ENCODE results near the gene GRM2.

Gene GRM2

DNA sequence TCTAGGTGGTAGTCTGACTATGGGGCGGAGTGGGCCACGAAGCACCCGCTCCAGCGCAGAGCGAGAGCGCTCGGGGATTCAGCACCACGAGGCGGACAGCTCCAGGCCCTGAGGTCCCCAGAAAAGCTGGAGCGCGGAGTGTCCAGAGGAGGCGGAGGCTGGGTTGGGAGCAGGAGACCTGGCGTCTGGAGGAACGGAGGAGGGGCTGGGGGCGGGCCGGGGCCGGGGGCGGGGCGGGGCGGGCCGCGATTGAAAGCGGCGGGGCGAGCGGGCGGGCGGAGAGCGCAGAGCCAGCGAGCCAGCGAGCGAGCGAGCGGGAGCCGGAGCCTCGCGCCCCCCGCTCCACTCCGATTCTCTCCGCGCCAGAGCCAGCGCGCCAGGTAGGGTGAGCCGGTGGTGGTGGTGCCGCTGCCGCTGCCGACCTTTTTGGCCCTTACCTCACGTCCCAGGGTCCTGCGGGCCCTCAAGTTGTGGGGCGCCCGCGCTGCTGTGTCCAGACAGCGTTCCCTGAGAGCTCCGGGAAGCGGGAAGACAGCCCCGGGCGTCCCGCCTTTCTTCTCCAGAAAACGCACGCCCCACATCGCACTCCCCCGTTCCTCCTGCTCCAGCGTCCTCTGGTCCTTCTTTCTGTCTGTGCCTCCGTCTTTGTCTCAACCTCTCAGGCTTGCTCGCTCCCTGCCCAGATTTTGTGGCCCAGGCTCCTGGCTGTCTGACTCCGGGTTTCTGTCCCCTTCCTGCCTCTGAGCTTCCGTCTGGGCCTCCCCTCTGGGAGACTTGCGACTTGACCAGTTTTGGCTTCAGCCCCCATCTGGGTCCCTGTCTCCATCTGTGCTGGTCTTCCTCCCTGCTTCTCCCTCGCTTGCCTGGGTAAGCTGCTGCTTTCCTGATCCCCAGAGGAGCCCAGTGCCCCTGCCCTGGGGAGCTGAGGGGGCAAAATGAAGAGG lies at the start of gene GRM2:
Gene GRM2, plus strand, starts transcription at position 281 of the 944 bp plus-strand sequence. CDS start 1,916 bp downstream, outside the sequence.
- peak; percentile 79 for DNase-seq

DNA sequence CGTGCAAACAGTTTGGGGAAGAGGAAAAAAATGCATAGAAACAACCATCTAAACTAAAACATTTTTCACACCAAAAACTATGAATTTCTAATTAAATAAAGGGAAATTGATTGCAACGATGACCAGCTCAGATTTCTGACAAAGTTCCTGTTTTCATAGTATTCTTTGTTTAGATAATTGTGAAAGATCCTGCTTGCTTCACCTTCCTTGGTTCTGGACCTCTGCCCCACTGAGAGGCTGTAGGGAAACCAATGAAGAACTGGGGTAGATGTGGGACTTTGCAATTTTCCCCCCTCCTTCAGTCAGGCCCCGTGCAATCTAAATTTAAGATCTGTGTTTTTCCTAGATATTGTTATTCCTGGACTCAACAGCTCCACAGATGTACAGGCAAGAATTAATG lies 49.6 kb upstream of the GRM2 start:
- DNase-seq, result no peak

DNA sequence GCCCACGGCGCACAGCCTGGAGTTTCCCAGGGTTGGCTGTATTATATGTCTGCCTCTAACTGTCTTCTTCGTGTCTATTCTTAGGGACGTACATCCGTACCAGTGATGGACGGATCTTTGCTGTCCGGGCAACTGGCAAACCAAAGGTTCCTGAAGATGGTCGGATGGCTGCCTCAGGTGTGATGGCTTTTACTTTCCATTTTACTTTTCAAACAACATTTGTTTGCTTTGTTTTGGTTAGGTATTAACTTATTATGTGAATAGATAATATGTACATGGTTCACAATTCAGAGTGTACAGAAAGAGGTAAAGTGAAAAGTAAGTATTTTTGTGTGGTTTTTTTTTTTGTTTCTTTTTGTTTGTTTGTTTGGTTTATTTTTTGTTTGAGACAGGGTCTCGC lies 46.9 kb upstream of the GRM2 start:
- DNase-seq, result no peak

DNA sequence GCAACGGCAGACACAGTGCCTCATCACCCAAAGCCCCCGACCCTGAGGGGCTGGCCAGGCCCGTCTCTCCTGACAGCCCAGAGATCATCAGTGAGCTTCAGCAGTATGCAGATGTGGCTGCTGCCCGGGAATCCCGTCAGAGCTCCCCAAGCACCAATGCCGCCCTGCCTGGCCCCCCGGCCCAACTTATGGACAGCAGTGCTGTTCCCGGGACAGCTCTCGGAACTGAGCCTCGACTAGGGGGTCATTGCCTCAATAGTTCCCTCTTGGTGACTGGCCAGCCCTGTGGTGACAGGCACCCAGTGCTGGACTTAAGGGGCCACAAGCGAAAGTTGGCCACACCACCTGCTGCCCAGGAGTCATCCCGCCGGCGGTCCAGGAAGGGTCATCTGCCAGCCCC lies 44.4 kb upstream of the GRM2 start:
- no peak for DNase-seq

DNA sequence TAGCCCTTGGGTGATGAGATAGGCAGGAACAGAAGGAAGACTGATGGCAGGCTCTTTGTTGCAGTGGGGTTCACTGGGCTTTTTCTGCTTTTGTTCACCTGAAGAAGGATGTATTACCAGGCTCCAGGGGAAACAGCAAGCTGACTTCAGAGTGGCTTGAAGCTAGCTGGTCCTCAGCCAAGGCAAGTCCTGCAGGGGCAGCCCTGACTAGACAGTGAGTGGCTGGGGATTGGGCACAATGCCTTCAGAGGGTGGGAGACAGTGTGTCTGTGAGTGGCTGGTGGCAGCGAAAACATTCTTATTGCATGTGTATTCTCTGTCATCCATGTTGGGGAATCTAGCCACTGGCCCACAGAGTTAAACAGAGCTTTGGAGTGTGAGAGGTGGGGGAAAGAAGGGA lies 38.1 kb upstream of the GRM2 start:
- DNase-seq, result peak; percentile 17

DNA sequence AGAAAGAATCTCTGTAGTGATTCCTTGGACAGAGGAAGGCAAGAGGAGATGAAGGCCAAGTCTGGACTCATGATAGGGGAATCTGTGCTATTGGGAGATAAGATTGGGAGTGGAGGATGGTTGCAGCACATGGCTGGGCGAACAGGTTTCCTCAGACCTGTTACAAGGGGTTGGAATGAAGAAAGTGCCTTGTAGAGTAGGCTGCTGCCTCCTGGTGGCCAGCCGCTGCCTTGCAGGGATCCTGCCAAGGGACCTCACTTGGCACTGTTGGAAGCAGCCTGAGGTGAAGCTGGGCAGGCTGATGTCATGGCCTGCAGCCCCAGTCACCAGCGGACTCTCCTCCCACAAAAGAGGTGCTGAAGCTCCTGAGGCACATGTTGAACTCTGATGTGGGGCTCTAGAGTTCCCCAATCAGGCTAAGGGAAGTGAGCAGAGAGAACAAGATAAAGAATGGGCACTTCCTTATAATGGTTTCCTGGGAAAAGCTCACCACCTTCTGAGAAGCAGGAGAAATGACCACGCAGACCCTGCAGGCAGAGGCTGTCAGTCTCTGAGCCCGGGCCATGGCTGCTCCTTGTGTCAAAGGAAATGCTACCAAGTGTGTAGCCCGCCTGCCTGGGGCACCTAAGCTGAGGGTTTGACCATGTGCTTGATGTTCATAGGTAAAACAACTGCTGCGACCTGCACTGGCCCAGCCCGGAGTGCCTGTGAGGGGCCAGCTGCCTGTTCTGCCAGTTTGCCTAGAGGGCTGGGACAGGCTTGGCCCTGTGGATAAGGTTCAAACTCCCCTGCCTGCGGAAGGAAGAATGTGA lies 37.4 kb upstream of the GRM2 start:
- DNase-seq, result peak; percentile 82

DNA sequence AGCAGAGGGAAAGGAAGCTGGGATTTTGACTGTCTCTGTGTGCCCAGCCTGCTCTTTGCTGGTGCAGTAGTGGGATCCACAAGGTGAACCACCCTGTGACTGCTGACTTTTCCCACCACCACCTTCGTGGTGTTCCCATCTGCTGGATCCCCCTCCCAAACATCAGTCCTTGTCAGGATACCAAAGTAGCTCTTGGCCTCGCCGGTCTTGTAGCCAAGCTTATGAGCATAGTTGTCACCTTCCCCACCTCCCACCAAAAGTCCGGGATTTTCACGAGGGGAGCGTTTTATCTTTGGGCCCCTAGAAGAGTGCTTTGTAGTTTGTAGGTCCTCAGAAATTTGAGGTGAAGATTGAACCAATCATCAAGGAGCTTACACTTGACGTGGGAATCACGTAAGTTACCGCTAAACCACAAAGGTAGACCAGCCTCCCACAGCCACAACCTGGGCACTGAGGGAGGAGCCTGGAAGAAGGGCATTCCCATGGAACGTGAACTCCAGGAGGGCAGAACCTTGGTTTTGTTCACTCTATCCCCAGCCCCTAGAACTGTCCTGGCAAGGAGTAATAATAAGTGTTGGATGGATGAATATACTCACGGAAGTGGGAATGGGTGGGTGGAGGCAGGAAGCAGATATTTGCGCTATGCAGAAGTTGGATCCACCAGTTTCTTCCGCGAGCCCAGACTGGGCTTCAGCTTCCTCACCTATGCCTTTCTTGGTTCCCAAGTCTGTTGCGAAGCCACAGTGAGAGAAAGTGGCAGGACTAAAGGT lies 36.6 kb upstream of the GRM2 start:
- DNase-seq, result no peak

DNA sequence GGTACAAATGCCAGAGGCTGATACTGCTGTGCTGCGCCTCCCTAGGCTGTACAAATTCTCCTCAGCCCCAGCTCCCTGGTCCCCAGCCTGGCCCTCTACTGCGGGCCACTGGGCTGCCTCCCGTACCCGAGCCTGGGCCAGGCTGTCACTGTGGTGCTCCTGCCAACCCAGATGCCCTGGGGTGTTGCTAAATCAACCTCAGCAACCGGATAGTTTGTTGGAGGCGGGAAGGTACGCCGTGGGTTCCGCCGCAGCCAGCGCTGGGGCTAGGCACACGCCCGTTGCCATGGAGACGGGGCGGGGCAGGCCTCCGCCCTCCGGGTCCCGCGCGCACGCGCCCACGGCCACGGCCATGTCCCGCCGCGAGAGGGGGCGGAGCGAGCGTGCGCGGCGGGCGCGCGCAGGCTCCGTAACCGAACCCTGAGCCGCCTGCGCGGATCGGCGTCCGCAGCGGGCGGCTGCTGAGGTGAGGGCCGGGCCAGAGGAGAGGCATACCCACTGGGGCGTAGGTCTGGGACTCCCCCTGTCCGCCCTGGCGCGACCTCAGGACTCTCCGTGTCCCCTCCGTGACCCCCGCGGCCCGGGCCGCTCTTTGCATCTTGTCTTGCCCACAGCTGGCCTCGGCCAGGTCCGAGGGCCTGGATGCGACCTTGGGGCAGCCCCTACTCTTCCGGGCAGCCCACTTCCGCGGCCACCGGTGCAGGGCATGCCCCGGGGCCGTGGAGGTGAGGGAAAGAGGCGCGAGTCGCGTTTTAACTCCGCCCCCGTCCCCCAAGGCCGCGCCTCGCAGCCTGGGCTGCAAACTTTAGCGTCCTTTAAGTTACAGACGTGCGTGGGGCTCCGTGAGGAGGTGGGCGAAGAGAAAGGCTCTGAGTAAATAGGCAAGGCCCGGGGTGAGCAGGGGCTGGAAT lies 35.8 kb upstream of the GRM2 start, which contains the start of gene TEX264:
Gene TEX264, plus strand, starts transcription at position 430 of the 911 bp plus-strand sequence. CDS start 3,053 bp downstream, outside the sequence.
- DNase-seq, result peak; percentile 83

DNA sequence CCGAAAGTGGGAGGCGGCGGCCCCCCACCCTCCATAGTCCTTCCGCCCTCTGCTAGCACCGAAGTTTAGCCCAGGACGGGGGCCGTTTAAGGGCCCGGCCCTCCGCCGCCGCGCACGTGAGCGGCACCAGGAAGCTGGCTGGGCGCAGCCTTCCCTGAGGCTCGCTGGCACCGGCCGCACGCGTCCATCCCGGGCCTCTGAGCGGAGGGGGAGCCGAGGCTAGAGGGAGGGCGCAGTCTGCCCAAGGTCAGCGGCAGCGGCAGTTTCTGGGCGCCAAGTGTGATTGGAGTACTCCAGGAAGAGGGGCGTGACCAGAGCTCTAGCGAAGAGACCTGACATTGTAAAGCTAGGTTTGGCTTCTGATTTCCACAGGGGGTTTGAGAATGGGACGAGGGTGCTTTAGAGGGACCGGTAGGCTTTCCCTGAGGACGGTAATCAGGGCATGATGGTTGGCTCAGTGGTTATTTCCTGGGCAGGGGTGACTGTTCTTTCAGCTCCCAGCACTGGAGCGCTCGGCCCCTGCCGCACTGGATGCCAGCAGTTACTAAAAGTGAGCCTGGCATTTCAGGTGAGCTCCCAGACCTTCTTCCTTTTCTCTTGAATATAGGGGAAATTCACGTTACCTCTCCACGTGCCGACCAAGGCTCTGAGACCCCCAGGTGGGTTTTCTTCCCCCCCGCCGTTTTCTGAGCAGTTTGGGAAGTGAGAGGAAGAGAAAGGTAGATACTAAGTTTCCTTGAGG lies 35.0 kb upstream of the GRM2 start:
- peak; percentile 74 for DNase-seq

DNA sequence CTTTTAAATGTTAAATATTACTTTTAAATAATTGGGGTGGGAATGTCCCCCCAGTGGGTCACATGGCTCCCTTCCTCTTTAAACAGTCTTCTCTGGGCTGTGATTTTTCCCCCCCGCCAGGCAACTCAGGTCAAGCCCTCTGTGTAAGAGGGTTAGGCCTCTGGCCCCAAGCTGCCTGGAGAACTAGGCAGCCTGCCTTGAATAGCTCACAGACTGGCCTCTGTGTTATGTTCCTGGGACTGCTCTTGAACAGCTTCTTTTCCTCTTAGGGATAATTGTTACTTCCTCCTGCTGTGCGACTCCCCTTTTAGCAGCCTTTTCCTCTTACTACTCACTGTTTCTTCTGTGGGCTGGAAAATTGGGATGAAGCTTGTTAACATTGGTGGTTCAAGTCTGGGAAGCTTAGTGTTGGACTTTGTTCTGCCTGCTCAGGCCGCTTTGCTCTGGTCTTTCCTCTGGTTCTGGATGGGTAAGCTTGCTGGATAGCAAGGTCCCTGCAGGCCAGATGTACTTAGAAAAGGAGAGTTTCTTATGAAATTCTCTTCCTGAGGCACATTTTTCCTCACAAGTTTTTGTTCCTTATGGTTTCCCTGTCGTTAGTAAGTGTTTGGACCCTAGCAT lies 33.6 kb upstream of the GRM2 start:
- DNase-seq, result no peak

DNA sequence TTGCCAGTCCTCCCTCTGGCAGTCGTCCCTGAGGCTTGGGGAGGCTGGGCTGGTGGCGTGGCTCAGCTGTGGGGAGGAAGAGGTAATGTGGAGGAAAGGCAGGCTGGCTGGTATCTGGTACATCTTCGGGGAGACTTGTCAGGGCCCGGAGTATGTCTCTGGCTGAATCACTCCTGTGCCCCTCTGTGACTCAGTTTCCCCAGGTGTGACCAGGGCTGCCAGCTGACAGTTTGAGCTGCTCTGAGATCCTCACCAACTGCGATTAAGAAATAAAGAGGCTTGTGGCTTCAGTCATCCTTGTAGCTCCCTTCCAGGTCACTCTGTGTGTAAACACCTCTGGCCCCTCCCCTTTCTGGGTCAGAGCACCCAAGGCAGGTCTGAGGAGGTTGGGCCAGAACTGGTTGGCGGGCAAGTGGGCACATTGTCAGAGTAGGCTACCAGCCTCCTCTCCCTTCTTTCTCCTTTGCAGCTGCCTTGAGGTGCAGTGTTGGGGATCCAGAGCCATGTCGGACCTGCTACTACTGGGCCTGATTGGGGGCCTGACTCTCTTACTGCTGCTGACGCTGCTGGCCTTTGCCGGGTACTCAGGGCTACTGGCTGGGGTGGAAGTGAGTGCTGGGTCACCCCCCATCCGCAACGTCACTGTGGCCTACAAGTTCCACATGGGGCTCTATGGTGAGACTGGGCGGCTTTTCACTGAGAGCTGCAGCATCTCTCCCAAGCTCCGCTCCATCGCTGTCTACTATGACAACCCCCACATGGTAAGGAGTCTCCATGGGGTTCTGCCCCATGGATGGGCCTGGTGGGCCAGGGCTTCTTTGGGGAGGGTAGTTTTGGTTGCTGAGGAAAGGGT lies 32.8 kb upstream of the GRM2 start:
- no peak for DNase-seq

DNA sequence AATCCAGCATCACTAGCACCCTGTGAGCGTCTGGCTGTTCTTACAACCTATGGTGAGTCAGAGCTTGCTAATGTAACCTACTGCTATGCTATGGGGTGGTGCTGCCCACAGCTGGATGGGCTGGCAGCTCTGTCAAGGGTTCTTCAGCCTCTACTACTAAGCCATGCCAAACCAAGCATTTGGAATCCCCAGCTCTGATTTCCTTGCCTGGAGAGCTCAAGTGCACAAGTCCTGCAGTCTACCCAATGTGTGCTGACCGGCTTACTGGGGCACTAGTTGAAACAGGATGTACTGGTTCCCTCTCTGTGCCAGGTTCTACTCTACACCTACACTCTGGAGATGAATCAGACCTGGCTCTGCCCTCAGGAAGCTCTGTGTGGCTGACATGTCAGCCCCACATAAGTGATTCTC lies 31.7 kb upstream of the GRM2 start:
- DNase-seq, result peak; percentile 79

DNA sequence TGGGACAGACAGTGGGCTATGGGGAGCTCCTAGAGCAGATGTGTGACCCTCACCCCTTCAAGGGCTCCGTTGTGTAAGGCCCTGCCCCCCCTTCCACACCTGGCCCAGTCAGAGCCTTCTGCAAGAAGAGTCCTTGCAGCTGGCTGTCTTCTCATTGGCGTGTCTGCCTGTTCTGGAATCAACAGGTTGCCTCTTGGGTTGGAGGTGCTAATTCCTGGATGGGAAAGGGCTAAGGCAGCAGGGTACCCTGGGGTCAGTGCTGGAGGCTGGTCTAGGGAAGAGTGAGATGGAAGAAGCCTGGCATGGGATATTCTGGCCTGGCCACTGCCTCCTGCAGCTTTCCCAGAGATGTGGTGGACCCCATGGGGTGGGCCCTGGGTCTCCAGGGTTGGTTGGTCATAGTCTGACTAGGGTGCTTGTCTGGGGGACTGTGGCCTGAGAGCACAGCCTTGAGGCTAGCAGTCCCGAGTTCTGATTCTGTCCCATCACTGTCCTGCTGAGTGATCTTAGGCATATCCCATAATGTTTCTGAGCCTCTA lies 30.7 kb upstream of the GRM2 start:
- no peak for DNase-seq

DNA sequence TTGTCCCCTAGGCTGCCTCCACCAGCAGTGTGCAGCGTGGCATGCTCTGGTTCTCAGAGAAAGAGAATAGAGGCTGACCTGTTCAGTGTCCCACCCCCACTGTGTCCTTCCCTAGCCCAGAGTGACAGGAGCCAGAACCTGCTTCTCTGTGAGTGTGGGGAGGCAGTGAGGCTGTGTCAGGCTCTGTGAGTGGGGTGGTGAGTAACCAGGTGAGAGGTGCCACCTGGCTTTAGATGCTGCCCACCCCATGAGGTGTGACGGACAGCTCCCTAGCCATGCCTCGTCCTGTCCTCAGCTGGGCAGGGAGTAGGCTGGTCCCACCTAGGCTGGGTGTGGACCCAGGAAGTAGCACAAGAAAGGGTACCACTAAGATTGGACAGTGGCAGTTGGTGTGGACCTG lies 29.5 kb upstream of the GRM2 start:
- DNase-seq, result no peak

DNA sequence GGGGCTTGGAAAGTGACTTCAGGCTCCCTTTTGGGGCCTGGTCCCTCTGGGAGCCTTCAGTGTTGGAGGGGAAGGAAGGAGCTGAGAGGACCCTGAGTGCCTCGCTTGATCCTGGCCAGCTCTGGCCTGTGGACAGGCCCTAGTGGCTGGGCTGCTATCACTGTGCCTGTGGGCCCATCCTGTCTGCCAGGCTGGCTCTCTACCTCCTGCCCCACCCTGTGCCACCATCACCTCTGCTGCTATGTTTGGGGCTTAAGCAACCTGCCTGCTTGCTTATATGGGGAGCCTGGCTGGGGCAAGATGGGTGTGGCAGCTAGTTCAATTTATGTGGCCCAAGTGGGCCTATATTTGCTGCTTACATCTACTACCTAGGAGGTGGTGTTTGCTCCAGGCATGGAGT lies 28.7 kb upstream of the GRM2 start:
- DNase-seq, result no peak

DNA sequence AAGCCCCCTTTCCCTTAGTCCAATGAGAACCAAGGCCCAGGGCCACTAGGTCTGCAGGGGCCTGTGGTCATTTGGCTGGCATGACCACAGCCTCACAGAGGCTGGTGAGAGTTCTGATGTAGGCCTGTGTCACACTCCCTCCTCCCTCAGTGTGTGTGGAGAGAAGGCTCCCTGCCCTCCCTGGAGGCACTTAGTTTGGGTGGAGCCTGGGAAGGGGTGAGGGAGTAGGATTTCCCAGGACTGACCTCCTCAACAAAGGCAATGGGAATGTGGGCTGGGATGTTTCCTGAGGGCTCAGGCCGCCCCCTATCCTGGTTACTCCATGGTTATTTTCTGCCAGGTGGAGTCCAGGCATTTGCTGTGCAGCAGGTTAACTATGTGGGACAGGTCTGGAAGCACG lies 28.2 kb upstream of the GRM2 start:
- no peak for DNase-seq

DNA sequence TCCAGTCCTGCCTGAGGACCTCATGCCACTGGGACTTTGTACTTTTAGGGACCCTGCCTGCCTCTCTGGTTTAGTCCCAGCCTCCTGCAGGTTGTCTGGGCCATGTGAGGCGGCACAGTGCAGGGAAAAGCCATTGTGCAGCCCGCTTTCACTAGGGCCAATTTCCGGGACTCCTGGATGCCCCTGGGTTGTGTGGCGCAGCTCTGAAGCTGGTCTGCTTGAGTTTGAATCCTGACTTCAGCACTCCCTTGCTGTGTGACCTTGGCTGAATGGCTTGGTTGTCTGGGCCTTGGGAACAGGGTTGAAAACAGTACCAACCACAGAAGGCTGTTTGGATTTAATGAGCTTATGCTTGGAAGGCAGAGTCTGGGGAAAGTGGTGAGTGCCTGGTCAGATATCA lies 27.6 kb upstream of the GRM2 start:
- DNase-seq, result no peak

DNA sequence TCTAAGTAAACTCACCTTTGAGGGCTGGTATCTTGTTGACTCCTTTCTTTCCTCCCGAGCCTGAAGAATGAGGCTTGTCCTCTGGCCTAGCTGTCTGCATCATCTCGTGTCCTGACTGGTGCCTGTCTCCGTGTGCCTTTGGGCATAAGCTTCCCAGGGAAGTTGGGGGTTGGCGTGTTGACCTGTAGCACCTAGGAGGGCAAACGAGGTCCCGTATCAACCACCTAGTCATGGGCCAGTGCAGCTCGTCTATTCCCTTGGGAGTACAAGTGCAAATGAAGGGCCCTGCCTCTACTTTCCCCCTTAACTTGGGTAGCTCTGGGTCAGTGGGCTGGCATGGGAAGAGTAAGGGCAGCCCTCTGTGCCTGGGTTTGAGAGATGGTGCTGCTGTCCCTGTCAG lies 27.1 kb upstream of the GRM2 start:
- no peak for DNase-seq

DNA sequence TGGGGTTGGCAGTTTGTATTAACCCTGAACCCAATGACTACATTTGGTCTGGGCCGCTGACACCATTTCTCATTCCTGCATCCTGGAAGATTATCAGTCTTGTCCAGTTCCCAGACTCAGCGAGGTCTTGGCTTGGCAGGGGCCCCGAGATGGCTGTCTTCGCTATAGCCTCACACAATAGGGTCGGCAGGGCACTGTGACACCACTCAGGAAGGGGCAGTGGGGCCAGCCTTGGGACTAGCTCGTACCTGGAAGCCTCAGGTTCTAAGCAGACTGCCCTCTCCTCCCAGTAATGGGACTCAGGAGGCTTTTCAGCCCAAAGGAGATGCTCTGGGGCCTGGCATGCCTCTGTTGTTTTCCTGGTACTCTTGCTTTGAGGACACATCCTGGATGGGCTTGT lies 26.7 kb upstream of the GRM2 start:
- DNase-seq, result no peak
